Measurements from ENCODE around the gene CCDC180.

DNA sequence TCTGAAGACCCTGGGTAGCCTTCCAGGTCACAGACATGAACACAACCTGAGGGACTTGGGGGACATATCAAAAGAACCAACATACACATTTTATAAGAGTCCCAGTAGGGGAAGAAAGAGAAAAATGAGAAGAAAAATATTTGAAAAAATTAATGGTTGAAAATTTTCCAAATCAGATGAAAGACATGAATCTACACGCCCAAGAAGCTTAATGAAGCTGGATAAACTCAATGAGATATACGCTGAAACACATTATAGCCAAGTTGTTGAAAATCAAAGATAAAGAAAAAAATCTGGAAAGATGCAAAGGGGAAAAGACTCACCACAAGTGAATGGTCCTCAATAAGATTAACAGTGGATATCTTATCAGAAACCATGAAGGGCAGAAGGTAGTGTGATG is 9.6 kb upstream of the CCDC180 start:
- TF ChIP-seq, protein P1, sequence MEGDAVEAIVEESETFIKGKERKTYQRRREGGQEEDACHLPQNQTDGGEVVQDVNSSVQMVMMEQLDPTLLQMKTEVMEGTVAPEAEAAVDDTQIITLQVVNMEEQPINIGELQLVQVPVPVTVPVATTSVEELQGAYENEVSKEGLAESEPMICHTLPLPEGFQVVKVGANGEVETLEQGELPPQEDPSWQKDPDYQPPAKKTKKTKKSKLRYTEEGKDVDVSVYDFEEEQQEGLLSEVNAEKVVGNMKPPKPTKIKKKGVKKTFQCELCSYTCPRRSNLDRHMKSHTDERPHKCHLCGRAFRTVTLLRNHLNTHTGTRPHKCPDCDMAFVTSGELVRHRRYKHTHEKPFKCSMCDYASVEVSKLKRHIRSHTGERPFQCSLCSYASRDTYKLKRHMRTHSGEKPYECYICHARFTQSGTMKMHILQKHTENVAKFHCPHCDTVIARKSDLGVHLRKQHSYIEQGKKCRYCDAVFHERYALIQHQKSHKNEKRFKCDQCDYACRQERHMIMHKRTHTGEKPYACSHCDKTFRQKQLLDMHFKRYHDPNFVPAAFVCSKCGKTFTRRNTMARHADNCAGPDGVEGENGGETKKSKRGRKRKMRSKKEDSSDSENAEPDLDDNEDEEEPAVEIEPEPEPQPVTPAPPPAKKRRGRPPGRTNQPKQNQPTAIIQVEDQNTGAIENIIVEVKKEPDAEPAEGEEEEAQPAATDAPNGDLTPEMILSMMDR (IDR thresholded peaks at IDR 0.05; ENCODE audit: low read length) = no peak
- TF ChIP-seq EZH2 (IDR thresholded peaks at IDR 0.05; ENCODE audit: borderline replicate concordance, low read length) = no peak

All from OCI-LY1 (cell line).